Epithelial cell of proximal tubule (primary cell): ENCODE data around the gene PDE1C. TPM values are rescaled to one million over a fixed set of nuclear protein-coding genes. Genes with fewer than 3 reads are reported as not detected.

Experiments used
- DNase-seq: peaks from one replicate; pipeline ENCODE4 v3.0.0-alpha.2; 2011; ENCODE audit warnings: low read depth
- H3K4me3 ChIP-seq: 2 replicates; pipeline ENCODE4 v1.5.1; 2011; ENCODE audit warnings: low read depth, mild to moderate bottlenecking, low read length
- total RNA-seq: library from RNA; depleted of rRNA; stranded (reverse); fragments of >200 nt; gene quantifications from 2 replicates; pipeline ENCODE4 v1.2.3, GENCODE V29; 2015
- TF ChIP-seq, protein P1 (sequence below): conservative IDR thresholded peaks from 2 replicates; pipeline ENCODE4 v1.5.1; 2012; ENCODE audit warnings: low read depth, mild to moderate bottlenecking, low read length

The PDE1C gene
- total RNA-seq, 1 donor from 2014 or later = 5.9 TPM

DNA sequence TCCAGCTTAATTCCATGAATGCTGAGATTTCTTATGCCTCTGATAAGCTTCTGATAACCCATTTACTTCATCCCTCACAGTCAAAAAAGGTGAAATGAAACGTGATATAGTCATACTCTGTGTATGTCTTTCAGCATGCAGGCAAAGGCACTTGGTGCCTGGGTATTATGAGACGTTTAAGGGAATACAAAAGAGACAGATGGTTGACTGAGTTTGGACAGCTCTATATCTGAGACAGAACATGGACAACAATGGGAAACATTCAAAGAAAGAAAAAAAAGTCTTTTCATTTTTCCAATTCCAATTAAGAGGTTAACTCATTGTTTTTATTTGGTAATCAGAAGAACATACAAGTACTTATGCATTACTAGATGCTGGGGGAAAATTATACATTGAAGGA is 287.0 kb downstream of the PDE1C start:
- DNase-seq = no peak
- TF ChIP-seq, protein P1, sequence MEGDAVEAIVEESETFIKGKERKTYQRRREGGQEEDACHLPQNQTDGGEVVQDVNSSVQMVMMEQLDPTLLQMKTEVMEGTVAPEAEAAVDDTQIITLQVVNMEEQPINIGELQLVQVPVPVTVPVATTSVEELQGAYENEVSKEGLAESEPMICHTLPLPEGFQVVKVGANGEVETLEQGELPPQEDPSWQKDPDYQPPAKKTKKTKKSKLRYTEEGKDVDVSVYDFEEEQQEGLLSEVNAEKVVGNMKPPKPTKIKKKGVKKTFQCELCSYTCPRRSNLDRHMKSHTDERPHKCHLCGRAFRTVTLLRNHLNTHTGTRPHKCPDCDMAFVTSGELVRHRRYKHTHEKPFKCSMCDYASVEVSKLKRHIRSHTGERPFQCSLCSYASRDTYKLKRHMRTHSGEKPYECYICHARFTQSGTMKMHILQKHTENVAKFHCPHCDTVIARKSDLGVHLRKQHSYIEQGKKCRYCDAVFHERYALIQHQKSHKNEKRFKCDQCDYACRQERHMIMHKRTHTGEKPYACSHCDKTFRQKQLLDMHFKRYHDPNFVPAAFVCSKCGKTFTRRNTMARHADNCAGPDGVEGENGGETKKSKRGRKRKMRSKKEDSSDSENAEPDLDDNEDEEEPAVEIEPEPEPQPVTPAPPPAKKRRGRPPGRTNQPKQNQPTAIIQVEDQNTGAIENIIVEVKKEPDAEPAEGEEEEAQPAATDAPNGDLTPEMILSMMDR = no peak
- H3K4me3 ChIP-seq = no peak overlapping the region

DNA sequence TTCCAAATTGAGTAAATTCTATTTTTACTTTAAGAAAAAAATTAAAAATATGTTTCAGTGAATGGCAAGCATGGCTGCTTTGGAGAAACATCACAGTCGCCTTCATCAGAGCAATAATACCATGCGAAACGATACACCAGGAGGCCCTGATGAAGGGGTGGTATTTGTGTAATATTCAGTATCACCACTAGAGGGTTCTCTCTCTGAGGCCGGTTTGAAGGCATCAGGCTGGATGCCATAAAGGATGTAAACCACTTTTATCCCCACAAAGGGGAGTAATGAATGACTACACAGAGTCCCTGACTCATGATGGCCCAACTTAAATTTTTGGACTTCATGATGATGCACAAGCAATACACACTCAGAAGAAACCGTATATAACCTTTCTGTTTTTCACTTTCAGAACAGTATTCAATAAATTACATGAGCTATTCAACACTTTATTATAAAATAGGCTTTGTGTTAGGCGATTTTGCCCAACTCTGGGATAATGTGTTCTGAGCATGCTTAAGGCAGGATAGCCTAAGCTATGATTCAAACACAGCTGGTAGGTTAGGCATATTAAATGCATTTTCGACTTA is 287.7 kb downstream of the PDE1C start:
- peak; percentile 22 for DNase-seq

DNA sequence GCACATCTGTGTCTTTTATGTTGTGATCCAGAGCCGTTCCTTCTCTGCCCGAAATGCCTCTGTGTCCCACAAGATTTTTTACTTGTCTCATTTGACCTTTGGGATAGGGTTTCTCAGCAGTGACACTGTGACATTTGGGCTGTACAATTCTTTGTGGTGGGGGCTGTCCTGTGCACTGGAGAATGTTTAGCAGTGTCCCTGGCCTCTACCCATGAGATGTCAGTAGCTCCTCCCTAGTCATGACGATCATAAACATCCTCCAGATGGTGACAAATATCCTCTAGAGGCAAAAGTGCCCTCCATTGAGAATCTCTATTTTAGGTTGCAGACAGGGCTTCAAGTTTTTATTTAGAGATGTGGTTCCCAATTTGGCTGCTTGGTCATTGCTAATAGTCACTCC is 291.9 kb downstream of the PDE1C start:
- H3K4me3 ChIP-seq = no peak overlapping the region
- TF ChIP-seq, protein P1 = no peak
- DNase-seq = no peak

More for the DNA sequence above, 287.7 kb downstream of the PDE1C start:
- TF ChIP-seq, protein P1 = peak; percentile 82
- H3K4me3 ChIP-seq = no peak overlapping the region

DNA sequence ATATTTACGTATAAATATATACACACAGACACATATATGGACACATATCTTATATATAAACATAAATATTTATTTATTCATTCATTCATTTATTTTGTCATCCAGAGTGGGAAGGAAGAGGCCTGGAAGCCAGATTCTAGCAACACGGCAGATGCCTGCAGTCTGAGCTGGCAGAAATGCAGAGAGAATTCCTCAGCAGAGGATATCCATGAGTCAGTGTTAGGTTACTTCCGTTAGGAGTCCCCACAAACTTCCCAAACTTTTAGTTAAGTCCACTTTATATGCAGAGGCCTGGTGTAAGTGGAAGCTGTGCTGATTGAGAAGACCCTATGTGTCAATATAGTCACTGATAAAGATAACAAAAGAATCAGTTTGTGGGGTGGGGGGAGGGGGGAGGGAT is 293.6 kb downstream of the PDE1C start:
- no peak overlapping the region for H3K4me3 ChIP-seq
- TF ChIP-seq, protein P1 = no peak
- peak; percentile 31 for DNase-seq

DNA sequence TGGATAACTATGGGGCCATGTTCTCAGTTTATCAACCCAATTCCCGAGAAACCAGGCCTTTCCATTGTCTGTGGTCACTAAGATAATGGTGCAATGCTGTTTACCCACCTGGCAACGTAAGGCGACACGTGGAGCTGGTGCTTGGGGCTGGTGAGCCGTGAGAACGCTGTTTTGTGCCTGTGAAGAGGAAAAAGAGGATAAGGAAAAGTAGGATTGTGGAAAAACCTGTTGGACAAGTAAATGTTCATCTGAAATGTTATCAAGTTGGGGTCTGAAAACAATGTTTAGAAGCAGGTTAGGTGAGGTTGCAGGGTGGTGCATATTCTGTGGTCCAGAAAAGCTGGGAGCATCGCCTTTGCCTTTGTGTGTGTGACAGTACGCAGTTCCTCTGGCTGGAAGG is 294.7 kb downstream of the PDE1C start:
- DNase-seq = no peak
- H3K4me3 ChIP-seq = no peak overlapping the region
- TF ChIP-seq, protein P1 = no peak

DNA sequence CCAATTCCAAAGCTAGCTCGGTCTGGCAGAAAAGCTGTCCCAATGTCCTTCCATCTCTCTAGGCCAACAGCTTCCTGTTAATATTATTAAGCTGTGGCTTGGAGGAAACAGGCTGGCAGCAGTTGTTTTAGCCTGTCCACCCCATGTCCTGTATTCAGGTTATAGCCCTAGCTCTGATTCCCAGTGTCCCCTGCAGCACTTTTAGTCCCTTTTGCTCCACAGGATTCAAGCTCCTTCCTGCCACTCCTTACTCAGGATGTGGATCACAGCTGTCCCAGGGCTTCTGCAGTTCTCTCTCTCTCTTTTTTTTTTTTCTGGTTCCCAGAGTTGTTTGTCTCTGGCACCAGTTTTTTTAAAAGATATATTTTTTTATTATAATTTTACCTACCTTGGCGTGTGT is 298.0 kb downstream of the PDE1C start:
- TF ChIP-seq, protein P1 = no peak
- H3K4me3 ChIP-seq = no peak overlapping the region
- no peak for DNase-seq

DNA sequence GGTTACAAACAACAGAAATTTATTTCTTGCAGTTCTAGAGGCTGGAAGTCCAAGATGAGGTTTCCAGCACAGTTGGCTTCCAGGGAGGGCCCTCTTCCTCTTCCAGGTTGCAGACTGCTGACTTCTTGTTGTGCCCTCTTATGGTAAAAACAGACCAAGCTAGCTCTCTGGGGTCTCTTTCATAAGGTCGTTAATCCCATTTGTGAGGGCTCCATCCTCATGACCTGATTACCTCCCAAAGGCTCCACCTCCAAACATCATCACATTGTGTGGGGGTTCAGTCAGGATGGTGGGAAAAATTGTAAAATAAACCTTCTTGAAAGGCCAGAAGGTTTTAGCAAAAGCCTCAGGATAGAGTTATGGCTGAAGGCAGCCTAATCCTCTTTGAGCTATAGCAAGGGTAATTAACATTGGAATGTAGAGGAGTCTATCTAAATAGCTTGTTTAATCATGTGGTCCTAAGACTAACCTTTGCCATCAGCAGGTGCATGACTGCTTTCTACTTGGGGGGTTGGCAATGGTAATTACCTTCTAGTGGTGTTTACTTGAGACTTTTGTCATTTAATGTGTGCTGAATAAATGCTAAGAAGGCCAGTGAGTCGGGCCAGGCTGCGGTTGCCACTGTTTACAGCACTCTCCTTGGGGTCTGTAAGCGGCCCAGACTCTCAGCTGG is 302.4 kb downstream of the PDE1C start:
- TF ChIP-seq, protein P1 = no peak
- DNase-seq = no peak
- no peak overlapping the region for H3K4me3 ChIP-seq
